Measurements from ENCODE around the gene CTBS. TPM values are rescaled to one million over a fixed set of nuclear protein-coding genes. Genes with fewer than 3 reads are reported as not detected.

The CTBS gene
- total RNA-seq, 1 experiment from 2014 or later, result 3.7 TPM

DNA sequence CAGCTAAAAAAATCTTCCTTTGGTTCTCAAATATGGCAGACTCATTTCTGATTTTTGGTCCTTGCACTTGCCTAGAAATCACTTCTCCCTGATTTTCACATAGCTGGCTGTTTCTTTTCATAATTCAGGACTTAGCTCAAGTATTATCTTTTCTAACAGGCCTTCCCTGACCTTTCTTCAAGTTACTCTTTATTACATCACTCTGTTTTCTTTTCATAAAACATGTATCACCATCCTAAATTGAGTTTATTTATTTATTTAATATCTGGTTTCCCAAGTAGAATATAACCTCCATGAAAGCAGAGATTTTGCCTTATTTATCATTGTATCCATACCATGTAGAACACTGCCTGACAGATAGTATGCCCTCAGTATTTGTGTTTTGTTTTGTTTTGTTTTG is 49.6 kb downstream of the CTBS start:
- H3K9ac ChIP-seq (ENCODE audit: low read length), result no peak overlapping the region
- no peak overlapping the region for H3K27ac ChIP-seq (ENCODE audit: low read length)
- H3K9me3 ChIP-seq (ENCODE audit: low read length), result no peaks in the 10 kb centered on the region
- H3F3A ChIP-seq (ENCODE audit: low read length, unreplicated experiment), result no peaks in the 10 kb centered on the region
- H3K4me1 ChIP-seq (ENCODE audit: insufficient read depth, low read length), result no peaks in the 10 kb centered on the region
- H3K4me2 ChIP-seq (ENCODE audit: low read length), result no peak overlapping the region
- H3K9me2 ChIP-seq (replicated peaks; ENCODE audit: low read length), result no peaks in the 10 kb centered on the region
- no peaks in the 10 kb centered on the region for H3K27me3 ChIP-seq (ENCODE audit: low read length)
- intact Hi-C loops (cut with micrococcal nuclease), result no loop called here
- DNase-seq (no peak), ATAC-seq (no peak)
- no peak overlapping the region for H2AFZ ChIP-seq (ENCODE audit: low read length)
- POLR2A ChIA-PET (ENCODE audit: unreplicated experiment), result interaction anchor here (0.7 kb wide), 1 partner anchor 81 kb away, joined by 6 read pairs; no protein-coding TSS in a partner anchor
- no peaks in the 10 kb centered on the region for H3K36me3 ChIP-seq (ENCODE audit: low read depth, low read length)
- H4K20me1 ChIP-seq (ENCODE audit: low read length), result no peaks in the 10 kb centered on the region
- no peaks in the 10 kb centered on the region for H3K79me2 ChIP-seq (ENCODE audit: low read length)
- no TSS peak for BruUV-seq (replicated peaks)
- CTCF ChIA-PET, result no interaction called here
- TF ChIP-seq EZH2phosphoT487 (IDR thresholded peaks at IDR 0.05; ENCODE audit: borderline replicate concordance, low read length) (no peak), EZH2 (IDR thresholded peaks at IDR 0.05; ENCODE audit: low read length, unreplicated experiment) (no peak)
- TF ChIP-seq, protein P1, sequence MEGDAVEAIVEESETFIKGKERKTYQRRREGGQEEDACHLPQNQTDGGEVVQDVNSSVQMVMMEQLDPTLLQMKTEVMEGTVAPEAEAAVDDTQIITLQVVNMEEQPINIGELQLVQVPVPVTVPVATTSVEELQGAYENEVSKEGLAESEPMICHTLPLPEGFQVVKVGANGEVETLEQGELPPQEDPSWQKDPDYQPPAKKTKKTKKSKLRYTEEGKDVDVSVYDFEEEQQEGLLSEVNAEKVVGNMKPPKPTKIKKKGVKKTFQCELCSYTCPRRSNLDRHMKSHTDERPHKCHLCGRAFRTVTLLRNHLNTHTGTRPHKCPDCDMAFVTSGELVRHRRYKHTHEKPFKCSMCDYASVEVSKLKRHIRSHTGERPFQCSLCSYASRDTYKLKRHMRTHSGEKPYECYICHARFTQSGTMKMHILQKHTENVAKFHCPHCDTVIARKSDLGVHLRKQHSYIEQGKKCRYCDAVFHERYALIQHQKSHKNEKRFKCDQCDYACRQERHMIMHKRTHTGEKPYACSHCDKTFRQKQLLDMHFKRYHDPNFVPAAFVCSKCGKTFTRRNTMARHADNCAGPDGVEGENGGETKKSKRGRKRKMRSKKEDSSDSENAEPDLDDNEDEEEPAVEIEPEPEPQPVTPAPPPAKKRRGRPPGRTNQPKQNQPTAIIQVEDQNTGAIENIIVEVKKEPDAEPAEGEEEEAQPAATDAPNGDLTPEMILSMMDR (conservative IDR thresholded peaks at IDR 0.05; ENCODE audit: low read depth, low read length), result no peak
- no peak overlapping the region for H3K4me3 ChIP-seq (ENCODE audit: low read length)

- Histone ChIP-seq H3K79me2 (ENCODE audit: low read length) (peaks cover 10% of the 10 kb centered on the region), H3K27ac (ENCODE audit: low read length) (no peak overlapping the region), H3K9ac (ENCODE audit: low read length) (no peak overlapping the region), H3K27me3 (ENCODE audit: low read length) (no peaks in the 10 kb centered on the region), H3K36me3 (ENCODE audit: low read depth, low read length) (0 out of 2 replicates have a peak, but pooled peaks cover 3% of the 10 kb centered on the region), H3K4me2 (ENCODE audit: low read length) (no peak overlapping the region), H3K9me2 (replicated peaks; ENCODE audit: low read length) (no peaks in the 10 kb centered on the region), H3F3A (ENCODE audit: low read length, unreplicated experiment) (no peaks in the 10 kb centered on the region), H4K20me1 (ENCODE audit: low read length) (no peaks in the 10 kb centered on the region), H2AFZ (ENCODE audit: low read length) (no peak overlapping the region), H3K4me1 (ENCODE audit: insufficient read depth, low read length) (peaks cover 7% of the 10 kb centered on the region), H3K4me3 (ENCODE audit: low read length) (no peak overlapping the region), H3K9me3 (ENCODE audit: low read length) (0 out of 2 replicates have a peak, but pooled peaks cover 4% of the 10 kb centered on the region)
- DNase-seq (no peak), ATAC-seq (no peak)
- ChIA-PET POLR2A (ENCODE audit: unreplicated experiment) (no interaction called here), CTCF (no interaction called here)
- intact Hi-C loops (cut with micrococcal nuclease), result no loop called here
- TF ChIP-seq, protein P1 (conservative IDR thresholded peaks at IDR 0.05; ENCODE audit: low read depth, low read length), result no peak
- TF ChIP-seq EZH2 (IDR thresholded peaks at IDR 0.05; ENCODE audit: low read length, unreplicated experiment) (no peak), EZH2phosphoT487 (IDR thresholded peaks at IDR 0.05; ENCODE audit: borderline replicate concordance, low read length) (no peak)
- no TSS peak for BruUV-seq (replicated peaks)
These were observed 63.6 kb downstream of the CTBS start for GRCh38 chr1:84510668-84511067.

- Histone ChIP-seq H3F3A (ENCODE audit: low read length, unreplicated experiment) (no peaks in the 10 kb centered on the region), H3K4me2 (ENCODE audit: low read length) (no peak overlapping the region), H3K79me2 (ENCODE audit: low read length) (peaks cover 15% of the 10 kb centered on the region), H3K4me1 (ENCODE audit: insufficient read depth, low read length) (peaks cover 7% of the 10 kb centered on the region), H3K4me3 (ENCODE audit: low read length) (no peak overlapping the region), H3K27me3 (ENCODE audit: low read length) (no peaks in the 10 kb centered on the region), H3K36me3 (ENCODE audit: low read depth, low read length) (0 out of 2 replicates have a peak, but pooled peaks cover 3% of the 10 kb centered on the region), H2AFZ (ENCODE audit: low read length) (no peak overlapping the region), H3K27ac (ENCODE audit: low read length) (no peak overlapping the region), H3K9ac (ENCODE audit: low read length) (no peak overlapping the region), H3K9me2 (replicated peaks; ENCODE audit: low read length) (no peaks in the 10 kb centered on the region), H3K9me3 (ENCODE audit: low read length) (0 out of 2 replicates have a peak, but pooled peaks cover 4% of the 10 kb centered on the region), H4K20me1 (ENCODE audit: low read length) (peaks cover 2% of the 10 kb centered on the region; the same call in 1 of the 2 replicates)
- ATAC-seq, result no peak
- intact Hi-C loops (cut with micrococcal nuclease), result no loop called here
- no TSS peak for BruUV-seq (replicated peaks)
- TF ChIP-seq EZH2 (IDR thresholded peaks at IDR 0.05; ENCODE audit: low read length, unreplicated experiment) (no peak), EZH2phosphoT487 (IDR thresholded peaks at IDR 0.05; ENCODE audit: borderline replicate concordance, low read length) (no peak)
- TF ChIP-seq, protein P1 (conservative IDR thresholded peaks at IDR 0.05; ENCODE audit: low read depth, low read length), result no peak
- ChIA-PET POLR2A (ENCODE audit: unreplicated experiment) (no interaction called here), CTCF (no interaction called here)
- no peak for DNase-seq
These were observed 64.1 kb downstream of the CTBS start for GRCh38 chr1:84510165-84510564.

All from PC-3 (cell line).